K562 (cell line): ENCODE results near the gene PLEK2. TPM values are rescaled to one million over a fixed set of nuclear protein-coding genes. Genes with fewer than 3 reads are reported as not detected.
A peak's percentile ranks its signal among the peaks of the same experiment; 100 is the strongest.

Experiments
- AFF4 ChIP-seq: sonication (generic); formaldehyde crosslinking; IDR thresholded peaks from 2 replicates; pipeline ENCODE4 v1.8.0; 2023; ENCODE audit warnings: mild to moderate bottlenecking, missing genetic modification reagents
- CREM ChIP-seq: IDR thresholded peaks from 2 replicates; pipeline ENCODE4 v1.6.1; 2014; ENCODE audit warnings: antibody characterized with exemption, low read depth
- CTBP1 ChIP-seq: fragments of 450-650 bp; IDR thresholded peaks from 2 replicates; pipeline ENCODE4 v1.6.1; 2016; ENCODE audit warnings: borderline replicate concordance
- HDGF ChIP-seq: fragments of 450-650 bp; IDR thresholded peaks from 2 replicates; pipeline ENCODE4 v1.6.1; 2016
- HNRNPH1 ChIP-seq: fragments of 200-400 bp; formaldehyde crosslinking; optimal IDR thresholded peaks from 2 replicates; pipeline ENCODE3; 2017; ENCODE audit warnings: low read depth, mild to moderate bottlenecking, low read length, moderate library complexity
- JUND ChIP-seq, 2 experiments: IDR thresholded peaks; 2 replicates in 1 of 2; 3 replicates in 1 of 2; pipeline ENCODE4 v1.6.1; 2011; ENCODE audit warnings: borderline replicate concordance in 2 of 2, low read depth in 2 of 2, low read length in 2 of 2, improper control_type of control experiment in 1 of 2, missing biosample characterization in 1 of 2, missing genetic modification characterization in 1 of 2, missing genetic modification reagents in 1 of 2
- MAFG ChIP-seq: fragments of 450-650 bp; conservative IDR thresholded peaks from 2 replicates; pipeline ENCODE4 v1.6.1; 2016; ENCODE audit warnings: missing genetic modification characterization, missing compliant biosample characterization
- MEF2D ChIP-seq: conservative IDR thresholded peaks from 2 replicates; pipeline ENCODE4 v1.6.1; 2016; ENCODE audit warnings: low read depth, missing genetic modification characterization, missing compliant biosample characterization
- SETDB1 ChIP-seq: IDR thresholded peaks from one replicate; pipeline ENCODE4 v1.6.1; 2012; ENCODE audit warnings: low read length, control low read depth, inconsistent platforms
- SRSF7 ChIP-seq: fragments of 200-400 bp; formaldehyde crosslinking; optimal IDR thresholded peaks from 2 replicates; pipeline ENCODE3; 2017; ENCODE audit warnings: mild to moderate bottlenecking, low read depth, low read length
- ZBTB5 ChIP-seq: fragments of 450-650 bp; IDR thresholded peaks from 2 replicates; pipeline ENCODE4 v1.6.1; 2017; ENCODE audit warnings: antibody characterized with exemption
- ZEB2 ChIP-seq: fragments of 450-650 bp; IDR thresholded peaks from 2 replicates; pipeline ENCODE4 v1.6.1; 2016
- ZNF717 ChIP-seq: fragments of 250-450 bp; sonication (Bioruptor Pico); IDR thresholded peaks from 2 replicates; pipeline ENCODE4 v1.5.0; 2021
- polyA plus RNA-seq, 8 experiments: library from polyadenylated mRNA; depleted of rRNA in 4 of 8; stranded (reverse) in 5 of 8; unstranded in 3 of 8; fragments of >200 nt; fragmentation: Nextera tagmentation in 2 of 8; fragmentation: Illumina TruSeq in 1 of 8; extraction: Ambion mirVana in 2 of 8; extraction: Trizol in 1 of 8; gene quantifications; 2 replicates each; pipeline versions ENCODE4 v1.2.1 to v1.2.3, GENCODE V29; 2011 to 2014; ENCODE audit warnings: inconsistent platforms in 1 of 8, missing spikeins in 1 of 8
- total RNA-seq, 7 experiments: library from RNA; depleted of rRNA in 6 of 7; stranded (reverse); fragments of >200 nt in 6 of 7; fragmentation: Illumina TruSeq in 2 of 7; extraction: Trizol in 2 of 7; gene quantifications; 2 replicates each; pipeline versions ENCODE4 v1.2.1 to v1.2.3, GENCODE V29; 2011 to 2021; ENCODE audit warnings: low replicate concordance in 1 of 7
- TF ChIP-seq, protein P1 (sequence below): fragments of 450-650 bp; IDR thresholded peaks from 2 replicates; pipeline ENCODE4 v1.6.1; 2014; ENCODE audit warnings: low read depth, mild to moderate bottlenecking, moderate library complexity, borderline replicate concordance
- TF ChIP-seq, protein P2 (sequence below): sonication (generic); formaldehyde crosslinking; IDR thresholded peaks from 2 replicates; pipeline ENCODE4 v1.8.0; 2022; ENCODE audit warnings: missing genetic modification reagents, mild to moderate bottlenecking, moderate library complexity, borderline replicate concordance
- TF ChIP-seq, protein P3 (sequence below), 2 experiments: fragments of 450-650 bp in 1 of 2; sonication (generic) in 1 of 2; formaldehyde crosslinking in 1 of 2; IDR thresholded peaks in 1 of 2; conservative IDR thresholded peaks in 1 of 2; 2 replicates each; pipeline versions ENCODE4 v1.6.1 to v1.8.1; 2016 to 2023; ENCODE audit warnings: mild to moderate bottlenecking in 2 of 2, moderate library complexity in 2 of 2, inconsistent platforms in 1 of 2, missing genetic modification reagents in 1 of 2

The PLEK2 gene
- total and polyA plus RNA-seq, 9 of the 15 experiments (the other 6 are each of a cell fraction or from before 2014, with no cell fraction given), result not detected

DNA sequence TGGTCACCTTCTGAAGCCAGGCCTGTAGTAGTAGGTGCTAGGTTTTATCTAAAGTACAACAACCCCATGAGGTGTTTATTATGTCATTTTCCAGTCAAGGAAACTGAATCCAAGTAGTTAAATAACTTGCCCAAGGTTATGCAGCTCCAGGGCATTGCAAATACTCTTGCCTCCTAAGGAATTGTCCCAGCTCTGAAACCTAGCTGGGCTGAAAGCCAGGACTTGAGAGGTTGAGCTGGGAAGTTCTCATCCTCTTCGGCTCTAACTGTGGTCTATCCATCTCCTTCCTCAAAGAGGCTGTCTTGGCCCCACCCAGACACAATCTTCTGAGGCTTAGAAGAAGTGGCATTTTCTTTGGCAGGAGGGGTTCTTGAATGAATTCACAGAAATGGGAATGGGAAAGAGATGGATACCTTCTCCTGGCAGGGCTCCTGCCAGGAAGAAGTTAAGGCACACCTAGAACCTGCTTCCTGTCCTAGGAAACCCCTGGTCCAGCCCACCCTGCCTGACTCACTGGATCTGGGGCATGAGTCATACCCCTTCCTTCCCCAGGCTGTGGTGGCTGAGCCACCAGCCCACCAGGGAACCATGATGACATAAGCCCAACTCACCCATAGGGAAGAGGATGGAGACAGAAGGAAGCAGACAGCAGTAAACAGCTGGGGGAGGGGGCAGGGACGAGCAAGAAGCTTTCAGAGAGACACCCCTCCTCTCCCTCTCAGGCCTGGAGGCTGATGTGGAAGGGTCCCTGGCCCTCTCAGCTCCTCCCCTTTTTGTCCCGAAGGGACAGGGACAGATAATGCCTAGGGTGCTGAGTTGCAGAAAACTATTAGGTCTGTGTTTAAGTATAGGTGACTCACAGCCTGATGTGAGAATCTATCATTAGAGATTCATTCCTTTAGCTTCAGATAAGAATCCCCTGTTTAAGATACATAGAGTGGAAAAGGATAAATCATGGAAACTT lies 2.1 kb upstream of the PLEK2 start (continued):
- TF ChIP-seq AFF4 (no peak), CREM (peak; percentile 28; the same call in 1 of the 2 replicates), CTBP1 (peak; percentile 63; the same call in 1 of the 2 replicates), JUND (IDR thresholded peaks at IDR 0.05; ENCODE audit: borderline replicate concordance, low read depth, low read length) (peak; percentile 92), JUND (tag; IDR thresholded peaks at IDR 0.05; ENCODE audit: borderline replicate concordance, low read depth, low read length) (peak; percentile 88; the same call in 2 of the 3 replicates), ZNF717 (CRISPR knock-in tag) (no peak), MEF2D (tag) (no peak), MAFG (tag) (peak; percentile 34; the same call in 1 of the 2 replicates), HNRNPH1 (no peak), HDGF (no peak), ZBTB5 (no peak), ZEB2 (peak; percentile 57; the same call in 1 of the 2 replicates), SETDB1 (no peak), SRSF7 (no peak)
- TF ChIP-seq, protein P1, sequence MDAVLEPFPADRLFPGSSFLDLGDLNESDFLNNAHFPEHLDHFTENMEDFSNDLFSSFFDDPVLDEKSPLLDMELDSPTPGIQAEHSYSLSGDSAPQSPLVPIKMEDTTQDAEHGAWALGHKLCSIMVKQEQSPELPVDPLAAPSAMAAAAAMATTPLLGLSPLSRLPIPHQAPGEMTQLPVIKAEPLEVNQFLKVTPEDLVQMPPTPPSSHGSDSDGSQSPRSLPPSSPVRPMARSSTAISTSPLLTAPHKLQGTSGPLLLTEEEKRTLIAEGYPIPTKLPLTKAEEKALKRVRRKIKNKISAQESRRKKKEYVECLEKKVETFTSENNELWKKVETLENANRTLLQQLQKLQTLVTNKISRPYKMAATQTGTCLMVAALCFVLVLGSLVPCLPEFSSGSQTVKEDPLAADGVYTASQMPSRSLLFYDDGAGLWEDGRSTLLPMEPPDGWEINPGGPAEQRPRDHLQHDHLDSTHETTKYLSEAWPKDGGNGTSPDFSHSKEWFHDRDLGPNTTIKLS, result no peak
- TF ChIP-seq, protein P2, sequence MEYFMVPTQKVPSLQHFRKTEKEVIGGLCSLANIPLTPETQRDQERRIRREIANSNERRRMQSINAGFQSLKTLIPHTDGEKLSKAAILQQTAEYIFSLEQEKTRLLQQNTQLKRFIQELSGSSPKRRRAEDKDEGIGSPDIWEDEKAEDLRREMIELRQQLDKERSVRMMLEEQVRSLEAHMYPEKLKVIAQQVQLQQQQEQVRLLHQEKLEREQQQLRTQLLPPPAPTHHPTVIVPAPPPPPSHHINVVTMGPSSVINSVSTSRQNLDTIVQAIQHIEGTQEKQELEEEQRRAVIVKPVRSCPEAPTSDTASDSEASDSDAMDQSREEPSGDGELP (CRISPR knock-in tag), result peak; percentile 82
- TF ChIP-seq, protein P3, sequence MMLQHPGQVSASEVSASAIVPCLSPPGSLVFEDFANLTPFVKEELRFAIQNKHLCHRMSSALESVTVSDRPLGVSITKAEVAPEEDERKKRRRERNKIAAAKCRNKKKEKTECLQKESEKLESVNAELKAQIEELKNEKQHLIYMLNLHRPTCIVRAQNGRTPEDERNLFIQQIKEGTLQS (IDR thresholded peaks at IDR 0.05), result peak; percentile 98
- TF ChIP-seq, protein P3 (CRISPR knock-in tag; conservative IDR thresholded peaks at IDR 0.05), result peak; percentile 63
